OCI-LY7 (cell line): ENCODE data around the gene EGR4.

Source experiments
- CTCF ChIP-seq: fragments of 200-600 bp; sonication (generic); conservative IDR thresholded peaks from 2 replicates; pipeline ENCODE4 v1.5.1; 2014; ENCODE audit warnings: mild to moderate bottlenecking, antibody characterized with exemption, low read length, moderate library complexity, mixed read lengths
- EZH2phosphoT487 ChIP-seq: fragments of 200-600 bp; sonication (generic); IDR thresholded peaks from 2 replicates; pipeline ENCODE4 v1.6.1; 2018; ENCODE audit warnings: low read depth, borderline replicate concordance, mild to moderate bottlenecking, mixed run types, antibody characterized with exemption, low read length, moderate library complexity, mixed read lengths

DNA sequence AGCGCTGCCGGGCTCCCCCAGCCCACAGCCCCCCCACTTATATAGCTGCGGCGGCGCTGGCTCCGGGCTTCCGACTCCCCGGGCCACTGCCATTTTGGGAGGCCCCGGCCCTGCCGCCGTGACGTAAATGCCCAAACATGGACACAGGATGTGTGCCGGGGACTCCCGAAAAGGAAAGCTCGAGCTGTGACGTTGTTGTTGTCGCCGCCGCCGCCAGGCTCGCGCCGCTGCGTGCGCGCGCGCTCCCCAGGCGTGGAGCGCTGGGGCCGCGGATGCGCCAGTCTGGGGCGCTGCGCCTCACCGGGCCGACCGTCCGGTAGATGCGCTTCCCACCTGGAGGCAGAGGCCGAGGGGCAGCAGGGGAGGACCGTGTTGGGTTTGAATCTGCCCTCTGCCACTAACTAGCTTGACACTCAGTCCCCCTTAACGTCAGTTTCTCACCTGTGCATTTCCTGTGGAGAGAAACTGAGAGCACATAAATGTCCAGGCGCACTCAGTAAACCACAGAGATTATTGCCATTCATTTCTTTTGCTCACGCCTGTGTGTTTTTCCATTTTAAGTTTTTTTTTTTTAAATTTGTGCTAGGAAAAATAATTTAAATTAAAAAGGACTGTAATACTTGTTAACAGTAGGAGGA, at the start of gene EGR4:
- no peak for TF ChIP-seq CTCF
- TF ChIP-seq EZH2phosphoT487 = no peak
